GM21390 (cell line): ENCODE measurements around the gene CACUL1.

Experiments
- ATAC-seq: cut with Tn5 transposase; IDR thresholded peaks from one replicate; pipeline ENCODE4 v1.9.1; 2021; ENCODE audit not compliant: unreplicated experiment

CACUL1 gene

DNA sequence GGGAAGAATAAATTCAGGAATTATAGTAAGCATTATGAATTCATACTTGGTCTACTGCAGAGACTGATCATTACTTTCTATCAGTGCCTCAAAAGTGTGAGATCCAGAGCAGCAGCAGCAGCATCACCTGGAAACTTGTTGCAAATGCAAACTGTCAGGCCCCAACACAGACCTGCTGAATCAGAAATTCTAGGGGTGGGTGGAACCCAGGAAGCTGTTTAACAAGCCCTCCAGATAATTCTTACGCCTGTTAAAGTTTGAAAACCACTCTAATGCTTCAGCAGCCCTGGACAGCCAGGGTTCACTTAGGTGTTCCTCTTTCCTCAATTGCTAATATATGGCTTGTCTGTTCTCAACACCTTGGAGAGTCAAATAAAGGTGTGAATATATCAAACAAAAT, 19.5 kb downstream of the CACUL1 start:
- ATAC-seq: no peak

DNA sequence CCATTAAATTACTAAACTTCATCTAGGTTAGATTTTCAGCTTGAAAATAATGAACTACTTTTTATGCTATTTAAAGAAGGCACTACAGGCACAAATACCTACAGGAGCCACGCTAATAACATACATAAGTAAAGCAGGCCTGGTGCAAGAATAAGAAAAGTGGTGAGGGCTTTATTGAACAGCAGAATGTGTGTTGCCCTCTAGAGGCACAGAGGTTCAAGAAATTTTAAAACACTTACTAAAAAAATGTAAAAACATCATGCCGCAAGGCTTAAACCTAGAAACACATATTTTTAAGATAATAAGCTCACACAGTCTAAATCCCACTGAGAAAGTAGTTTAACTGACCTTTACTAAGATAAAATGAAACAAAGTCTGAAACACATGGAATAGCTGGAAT, 20.3 kb downstream of the CACUL1 start:
- no peak for ATAC-seq

DNA sequence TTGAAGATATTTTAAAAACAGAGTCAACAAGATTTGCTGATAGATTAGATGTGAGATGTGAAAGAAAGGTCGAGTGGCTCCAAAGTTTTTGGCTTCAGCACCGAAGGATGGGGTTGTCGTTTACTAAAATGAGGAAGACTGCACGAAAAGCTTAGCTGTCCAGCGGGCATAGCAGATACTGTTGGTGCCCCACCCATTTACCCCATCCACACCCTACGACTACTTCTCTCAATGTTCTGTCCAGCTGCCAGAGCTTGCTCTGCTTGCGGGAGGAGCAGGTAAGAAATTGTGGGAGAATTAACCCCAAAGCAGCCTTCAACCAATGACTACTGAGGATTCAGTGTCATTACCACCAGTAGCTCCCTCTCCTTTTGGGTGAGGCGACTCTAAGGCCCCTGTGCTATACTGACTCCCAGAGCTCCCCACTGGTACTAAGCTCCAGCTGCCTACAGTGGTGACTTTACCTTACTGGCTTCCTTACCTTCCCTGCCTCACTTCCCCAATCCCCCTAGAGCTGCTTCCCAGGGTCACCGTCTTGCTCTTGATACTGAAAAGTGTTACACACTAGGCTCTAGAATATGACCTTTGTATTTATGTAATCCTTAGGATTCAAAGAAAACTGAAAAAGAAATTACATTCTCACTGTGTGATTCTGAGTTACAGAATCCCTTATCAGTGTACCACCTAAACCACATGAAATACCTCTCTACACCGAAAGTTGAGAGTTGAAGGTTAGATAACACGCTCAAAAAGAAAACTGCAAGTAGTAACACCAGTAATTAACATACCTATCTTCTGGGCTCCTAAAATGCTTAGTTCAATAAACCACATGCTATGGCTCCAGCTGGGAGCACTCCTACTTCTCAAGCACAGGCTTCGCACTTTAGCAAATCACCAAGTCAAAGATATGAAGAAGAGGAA, 22.3 kb downstream of the CACUL1 start:
- peak; percentile 73 for ATAC-seq

DNA sequence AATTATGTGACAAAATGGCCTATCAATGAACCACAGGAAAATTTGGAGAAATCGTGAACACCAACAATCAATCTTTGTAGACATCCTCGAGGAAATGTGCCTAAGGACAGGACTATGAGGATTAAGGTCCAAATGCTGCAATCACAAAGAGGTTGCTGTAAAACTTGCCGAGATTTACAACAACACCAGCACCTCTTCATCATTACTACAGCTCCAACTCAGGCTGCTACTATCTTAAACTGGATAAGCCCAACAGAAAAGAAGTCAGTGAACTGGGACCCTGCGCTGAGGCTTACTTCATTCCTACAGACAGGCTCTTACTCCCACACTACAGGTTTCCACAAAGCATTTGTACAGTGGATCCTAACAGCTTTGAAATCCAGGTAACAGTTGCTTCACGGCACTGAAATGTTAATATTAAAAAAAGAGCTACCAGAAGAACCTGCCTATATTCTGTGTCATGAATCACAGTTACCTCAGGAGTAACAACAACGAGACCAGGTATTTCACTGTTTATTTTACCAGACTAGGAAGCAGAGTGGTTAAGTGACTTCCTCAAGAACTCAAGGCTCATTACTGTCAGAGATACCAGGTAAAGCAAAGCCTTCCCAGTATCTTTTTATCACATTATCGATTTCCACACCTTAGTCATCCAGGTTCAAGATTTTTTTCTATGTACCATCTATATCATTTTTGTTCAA, 23.9 kb downstream of the CACUL1 start:
- ATAC-seq: no peak

DNA sequence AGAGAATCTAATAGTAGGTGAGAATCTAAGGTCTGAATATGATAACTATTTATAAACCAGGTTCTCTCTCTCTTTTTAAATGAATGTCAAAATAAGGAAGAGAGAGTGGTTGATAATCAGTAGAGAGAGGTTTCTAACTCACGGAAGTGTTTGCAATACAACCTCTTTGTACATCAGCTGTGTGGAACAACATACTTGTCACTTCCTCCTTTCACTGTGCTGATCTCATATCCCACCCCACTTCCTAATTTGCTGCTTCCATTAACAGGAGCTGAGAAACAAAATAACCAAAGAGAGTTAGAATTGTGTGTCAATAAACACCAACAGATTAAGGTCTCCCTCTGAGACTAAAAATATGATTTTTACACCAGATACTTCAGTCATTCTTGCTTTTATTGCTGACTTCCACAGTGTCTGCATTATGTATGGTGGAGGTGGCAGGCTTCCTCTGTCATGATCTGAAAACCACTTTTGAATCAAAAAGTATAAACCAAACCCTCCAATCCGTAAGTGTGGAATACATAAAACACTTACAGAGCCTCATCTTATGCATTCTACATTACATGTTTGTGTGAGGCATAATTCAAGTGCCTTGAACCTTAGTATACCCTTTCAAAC, 25.0 kb downstream of the CACUL1 start:
- peak; percentile 81 for ATAC-seq

DNA sequence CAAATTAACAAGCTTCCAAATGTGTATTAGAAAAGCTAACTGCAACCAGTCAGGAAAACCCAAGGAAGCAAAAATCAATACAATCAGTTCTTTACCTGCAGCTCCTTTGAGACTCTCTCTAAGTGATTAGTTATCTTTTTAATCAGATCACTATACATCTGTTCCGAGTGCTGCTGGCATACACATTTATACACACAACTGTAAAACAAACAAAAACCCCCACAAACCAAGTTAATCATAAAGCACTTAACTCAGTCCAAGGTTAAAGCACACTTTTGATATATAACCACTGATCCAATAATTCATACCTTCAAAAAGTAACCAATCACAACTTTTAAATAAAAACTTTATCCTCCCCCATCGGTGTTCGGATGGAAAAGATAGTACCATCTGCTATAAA, 25.6 kb downstream of the CACUL1 start:
- no peak for ATAC-seq

DNA sequence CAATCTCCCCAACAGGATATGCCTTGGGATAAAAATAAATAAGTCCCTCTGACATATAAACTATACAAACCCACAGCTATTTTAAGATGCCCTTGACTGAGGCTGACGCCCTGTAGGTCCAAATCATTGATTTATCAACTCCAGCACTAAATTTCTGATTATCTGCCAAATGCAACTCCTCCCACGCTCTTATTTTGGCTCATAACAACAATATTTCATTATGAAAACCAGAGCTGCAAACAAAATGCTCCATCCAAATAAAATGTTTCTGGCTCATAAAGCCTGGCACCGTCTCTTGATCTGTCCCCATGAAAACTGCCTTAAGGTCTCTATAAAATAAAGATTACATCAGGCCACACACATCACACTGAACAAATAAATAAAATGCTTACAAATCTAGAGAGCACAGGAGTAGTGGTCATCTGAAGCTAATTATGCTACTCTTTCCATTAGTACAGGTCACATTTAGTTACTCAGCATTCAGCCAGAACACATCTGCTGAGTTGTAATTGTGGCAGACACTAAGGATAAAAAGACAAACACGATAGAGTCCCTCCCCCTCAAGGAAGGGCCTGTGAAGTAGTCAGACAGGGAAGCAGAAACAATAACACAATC, 28.8 kb downstream of the CACUL1 start:
- no peak for ATAC-seq

DNA sequence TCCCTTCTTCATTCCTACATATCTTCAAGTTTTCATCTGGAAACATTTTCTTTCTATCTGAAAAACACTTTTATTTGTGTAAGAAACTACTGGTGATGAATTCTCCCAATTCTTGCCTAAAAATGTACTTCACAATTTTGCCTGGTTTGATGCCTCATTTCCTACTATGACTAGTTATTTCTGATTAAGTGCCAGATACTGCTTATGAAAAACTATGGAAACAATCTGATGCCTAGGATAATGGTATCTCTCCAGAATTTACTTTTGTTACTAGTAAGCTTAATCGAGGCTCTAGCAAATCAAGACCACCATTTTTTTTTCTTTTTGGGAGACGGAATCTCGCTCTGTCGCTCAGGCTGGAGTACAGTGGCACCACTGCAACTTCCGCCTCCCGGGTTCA, 31.3 kb downstream of the CACUL1 start:
- ATAC-seq: no peak

DNA sequence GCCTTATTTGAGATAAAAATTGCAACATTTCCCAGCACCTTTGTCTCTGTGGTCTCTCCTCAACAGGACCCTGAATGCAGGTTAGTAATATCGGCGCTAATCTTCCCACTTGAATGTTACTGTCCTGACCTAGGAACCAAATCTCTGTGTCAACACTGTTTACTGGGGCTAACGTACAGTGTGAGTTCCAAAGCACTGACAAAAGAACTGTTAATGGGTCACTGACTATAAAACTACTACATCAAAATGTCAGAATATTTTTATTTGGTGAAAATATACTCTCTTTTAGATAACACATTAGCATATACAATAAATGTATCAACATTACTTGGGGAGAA, 33.3 kb downstream of the CACUL1 start:
- ATAC-seq: no peak

DNA sequence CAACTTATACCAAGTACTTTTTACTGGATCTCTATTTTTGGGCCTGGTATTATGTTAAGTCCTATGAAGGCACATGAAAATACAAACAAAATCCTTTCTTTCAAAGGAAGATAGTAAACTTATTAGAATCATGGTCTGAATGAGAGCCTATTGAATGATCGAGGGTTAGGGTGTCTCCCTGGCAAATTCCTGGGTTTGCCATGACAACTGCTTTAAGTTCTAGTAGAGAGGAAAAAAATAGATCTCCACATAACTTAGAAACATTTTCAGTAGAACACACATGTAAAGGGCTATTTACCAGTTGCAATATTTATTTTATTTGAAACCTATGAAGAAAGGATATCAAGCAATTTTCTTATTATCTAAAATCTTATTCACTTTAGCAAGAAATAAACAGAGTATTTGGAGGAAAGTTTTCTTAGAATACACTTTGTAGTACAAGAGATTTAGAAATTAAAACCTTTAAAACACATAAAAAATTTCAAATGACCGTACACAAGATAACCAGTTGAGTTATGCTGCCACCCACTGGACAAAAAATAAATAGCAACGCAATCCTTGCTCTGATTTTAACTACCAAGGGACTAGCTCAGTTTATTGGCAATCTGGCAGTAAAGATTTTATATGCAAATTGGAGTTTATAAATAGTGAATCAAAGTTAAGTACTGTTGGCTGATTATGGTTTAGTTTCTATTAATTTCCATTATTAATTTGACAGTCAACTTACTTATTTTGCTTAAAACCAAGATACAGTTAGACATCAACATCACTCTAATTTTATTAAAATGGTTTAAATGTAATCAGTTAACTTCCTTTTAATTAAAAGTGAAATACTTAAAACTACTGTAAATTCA, 33.9 kb downstream of the CACUL1 start:
- ATAC-seq: no peak

DNA sequence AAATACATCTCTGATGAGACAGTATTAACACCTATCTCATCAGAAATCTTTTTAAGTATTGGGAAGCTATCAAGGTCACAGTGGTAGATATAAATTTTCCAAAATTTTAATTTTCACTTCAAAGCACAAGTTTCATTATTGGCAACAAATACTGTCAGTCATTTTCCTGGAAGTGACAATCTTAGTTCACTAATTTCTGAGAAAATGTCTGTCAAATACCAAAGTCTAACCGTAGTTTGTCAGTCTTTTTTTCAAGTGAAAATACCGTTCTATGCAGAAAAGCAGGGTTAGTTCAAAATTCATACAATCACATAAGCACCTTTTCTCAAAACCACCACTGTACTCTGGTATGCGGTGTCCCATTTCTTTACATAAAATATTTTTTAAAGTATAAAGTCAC, 40.4 kb downstream of the CACUL1 start:
- no peak for ATAC-seq

DNA sequence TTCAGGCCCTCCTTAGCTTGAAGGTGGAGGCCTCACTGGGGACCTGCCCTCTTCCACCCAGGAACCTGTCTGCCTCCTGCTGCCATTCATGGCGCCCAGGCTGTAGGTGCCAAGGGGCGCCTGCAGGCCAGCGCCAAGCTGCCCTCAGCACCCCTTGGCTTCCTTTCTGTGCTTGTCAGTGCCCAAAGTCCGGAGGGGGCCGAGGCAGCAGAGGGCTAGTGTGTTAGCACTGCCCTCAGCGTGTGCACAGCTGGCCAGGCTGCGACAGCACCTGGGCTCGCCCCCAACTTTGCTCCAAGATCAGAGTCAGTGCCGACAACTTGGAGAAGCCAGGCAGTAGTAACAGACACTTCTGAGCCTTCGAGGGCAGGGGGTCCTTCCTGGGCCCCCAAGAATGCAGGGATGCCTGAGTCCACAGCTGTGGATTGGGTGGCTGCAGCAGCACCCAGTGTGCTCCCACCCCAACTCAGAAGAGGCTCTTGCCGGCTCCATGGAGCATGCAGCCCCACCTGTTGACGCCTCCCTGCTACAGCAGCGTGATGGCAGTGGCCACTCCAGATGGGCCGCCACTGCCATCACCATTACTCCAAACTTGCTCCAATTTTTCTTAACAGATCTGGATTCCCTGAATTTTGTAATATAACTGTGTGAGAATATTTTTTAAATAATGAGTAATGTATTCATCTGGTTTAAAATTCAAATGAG, 41.7 kb downstream of the CACUL1 start:
- ATAC-seq: no peak

DNA sequence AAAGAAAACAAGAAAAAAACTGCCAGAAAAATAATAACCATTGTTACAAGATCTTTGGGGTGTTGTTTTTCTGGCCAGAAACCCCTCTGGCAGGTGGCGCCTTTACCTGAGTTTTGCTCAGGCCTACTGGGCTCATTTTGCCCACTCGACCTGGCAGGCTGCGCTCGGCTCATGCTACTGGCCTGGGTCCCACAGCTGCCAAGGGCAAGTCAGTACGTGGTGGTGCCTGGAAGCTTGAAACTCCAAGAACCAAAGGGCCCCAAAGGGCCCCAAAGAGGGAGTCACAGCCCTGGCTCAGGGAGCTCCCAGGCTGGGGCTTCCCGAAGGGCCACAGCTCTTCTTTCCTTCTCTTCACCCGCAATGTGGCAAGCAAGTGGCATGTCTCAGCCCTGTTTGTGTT, 42.7 kb downstream of the CACUL1 start:
- ATAC-seq: no peak

DNA sequence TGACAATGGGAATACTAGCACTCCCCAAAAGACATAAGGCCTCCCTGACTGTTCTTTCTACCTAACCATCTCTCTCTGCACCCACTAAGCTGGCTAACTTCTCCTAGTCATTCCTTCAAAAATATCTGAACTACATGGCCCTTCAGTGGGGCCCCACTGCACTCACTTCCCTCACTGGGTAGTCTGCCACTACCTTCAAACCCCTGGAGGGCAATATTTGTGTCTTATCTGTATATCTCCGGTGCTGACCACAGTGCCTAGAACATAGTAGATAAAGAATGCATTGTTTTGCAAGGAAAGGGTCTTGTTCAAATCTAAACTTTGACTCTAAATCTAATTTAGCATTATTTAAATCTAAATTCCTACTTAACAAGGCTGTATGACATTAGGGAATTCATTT, 44.3 kb downstream of the CACUL1 start:
- ATAC-seq: no peak

DNA sequence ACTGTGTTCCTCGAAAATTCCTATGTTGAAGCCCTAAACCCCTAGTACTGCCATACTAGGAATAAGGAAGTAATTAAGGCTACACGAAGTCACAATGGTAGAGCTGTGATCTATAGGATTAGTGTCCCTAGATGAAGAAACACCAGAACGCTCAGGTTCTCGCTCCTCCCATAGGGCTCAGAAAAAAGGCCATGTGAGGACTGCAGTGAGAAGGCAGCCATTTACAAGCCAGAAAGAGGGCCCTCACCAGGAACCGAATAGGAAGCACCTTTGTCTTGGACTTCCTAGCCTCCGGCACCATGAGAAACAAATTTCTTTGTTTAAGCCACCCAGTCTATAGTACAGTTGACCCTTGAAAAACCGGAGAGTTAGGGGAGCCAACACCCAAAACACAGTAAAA, 46.2 kb downstream of the CACUL1 start:
- ATAC-seq: no peak

DNA sequence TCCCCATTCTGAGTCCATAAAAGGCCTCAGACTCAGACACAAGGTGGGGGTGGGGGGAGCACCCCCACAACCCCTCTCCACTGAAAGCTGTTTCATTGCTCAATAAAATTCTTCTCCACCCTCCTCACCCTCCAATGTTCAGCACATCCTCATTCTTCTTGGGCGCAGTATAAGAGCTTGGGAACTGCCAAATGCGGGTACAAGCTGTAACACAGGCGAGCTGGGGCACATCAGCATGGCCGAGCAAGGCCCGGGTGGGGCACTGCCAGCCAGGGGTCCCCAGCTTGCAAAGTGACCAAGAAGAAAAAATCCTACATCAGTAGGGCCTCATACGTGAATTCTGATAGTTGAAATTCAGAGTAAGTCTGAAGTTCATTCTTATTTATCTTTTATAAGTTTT, 50.1 kb downstream of the CACUL1 start:
- ATAC-seq: no peak

DNA sequence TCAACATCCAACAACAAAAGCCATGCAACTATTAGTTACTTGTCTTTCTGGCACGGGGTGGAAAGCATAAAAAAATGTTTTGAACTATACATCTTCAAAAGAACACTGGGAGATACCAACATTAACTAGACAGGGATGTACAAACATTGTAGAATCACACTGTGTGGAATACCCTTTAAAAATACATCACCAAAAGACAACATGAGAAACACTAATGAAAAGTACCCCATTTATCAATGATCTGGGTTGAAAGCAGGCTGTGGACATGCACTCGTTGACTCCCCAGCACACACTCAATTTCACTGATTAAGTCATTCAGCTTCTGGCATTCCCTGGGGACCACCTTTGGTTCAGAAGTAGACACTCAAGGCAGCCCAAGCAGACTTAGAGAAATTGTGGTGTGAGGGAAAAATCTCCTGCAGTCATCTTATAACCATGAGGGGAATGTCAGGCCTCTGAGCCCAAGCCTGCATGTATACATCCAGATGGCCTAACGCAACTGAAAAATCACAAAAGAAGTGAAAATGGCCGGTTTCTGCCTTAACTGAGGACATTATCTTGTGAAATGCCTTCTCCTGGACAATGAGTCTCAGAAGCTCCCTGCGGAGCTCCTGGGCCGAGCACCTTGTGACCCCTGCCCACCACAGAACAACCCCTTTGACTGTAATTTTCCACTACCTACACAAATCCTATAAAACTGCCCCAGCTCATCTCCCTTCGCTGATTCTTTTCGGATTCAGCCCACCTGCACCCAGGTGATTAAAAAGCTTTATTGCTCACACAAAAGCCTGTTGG, 53.0 kb downstream of the CACUL1 start:
- ATAC-seq: no peak

DNA sequence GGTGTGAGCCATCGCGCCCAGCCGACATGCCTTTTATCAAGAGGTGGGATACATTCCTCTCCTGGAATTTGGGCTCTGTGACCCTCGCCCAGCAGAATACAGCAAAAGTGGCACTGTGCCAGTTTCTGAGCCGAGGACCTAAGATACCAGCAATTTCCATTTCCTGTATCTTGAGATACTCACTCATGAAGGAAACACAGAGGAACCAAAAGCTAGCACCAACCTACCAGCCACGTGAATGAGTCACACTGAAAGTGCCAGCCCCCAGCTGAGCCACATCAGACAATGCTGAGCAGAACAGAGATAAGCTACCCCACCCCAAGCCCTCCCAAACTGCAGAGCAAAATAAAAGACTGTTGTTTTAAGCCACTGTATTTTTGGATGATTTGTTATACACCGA, 56.3 kb downstream of the CACUL1 start:
- peak; percentile 98 for ATAC-seq

DNA sequence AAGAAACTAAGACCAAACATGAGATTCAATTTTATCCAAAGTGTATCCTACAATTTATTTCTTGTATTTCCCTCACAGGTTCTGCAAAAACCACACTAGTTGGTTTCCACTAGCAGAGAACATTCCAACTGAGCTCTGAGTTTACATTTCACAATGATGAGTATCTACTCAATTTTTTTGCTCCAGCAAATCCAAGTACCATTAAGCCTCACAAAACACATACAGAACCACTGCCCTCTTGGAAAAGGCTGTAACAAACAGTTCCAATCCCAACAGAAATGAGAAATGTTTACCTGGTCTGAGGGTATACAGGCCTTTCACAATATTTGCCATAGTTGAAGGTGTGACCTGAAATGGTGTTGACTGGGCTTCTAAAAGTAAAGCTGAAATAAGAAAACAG, 59.9 kb downstream of the CACUL1 start:
- no peak for ATAC-seq
